Endothelial cell of umbilical vein (primary cell): Measurements from ENCODE around the gene FBXO34.

Source experiments
- EZH2 ChIP-seq: IDR thresholded peaks from 2 replicates; pipeline ENCODE4 v1.6.1; 2012; ENCODE audit warnings: borderline replicate concordance, low read depth, mild to moderate bottlenecking, moderate library complexity, low read length, inconsistent platforms; ENCODE audit not compliant: severe bottlenecking
- GATA2 ChIP-seq: IDR thresholded peaks from 2 replicates; pipeline ENCODE4 v1.7.0; 2011; ENCODE audit warnings: low read depth, mild to moderate bottlenecking, moderate library complexity, mixed read lengths, low read length; ENCODE audit not compliant: insufficient read length, insufficient read depth
- JUN ChIP-seq: IDR thresholded peaks from 2 replicates; pipeline ENCODE4 v1.6.1; 2011; ENCODE audit warnings: borderline replicate concordance, low read depth; ENCODE audit not compliant: insufficient read length, insufficient read depth
- MYC ChIP-seq: IDR thresholded peaks from one replicate; pipeline ENCODE4 v1.6.1; 2011; ENCODE audit warnings: mild to moderate bottlenecking, low read depth, low read length
- POLR2A ChIP-seq: IDR thresholded peaks from 2 replicates; pipeline ENCODE4 v1.6.1; 2012; ENCODE audit warnings: low read depth, mild to moderate bottlenecking, control low read depth, low read length
- POLR2AphosphoS5 ChIP-seq: IDR thresholded peaks from 2 replicates; pipeline ENCODE4 v1.6.1; 2012; ENCODE audit warnings: low read depth, mild to moderate bottlenecking, control low read depth, low read length, moderate library complexity; ENCODE audit not compliant: insufficient read depth
- TF ChIP-seq, protein P1 (sequence below), 2 donors: IDR thresholded peaks; 1 replicate in 1 of 2; 2 replicates in 1 of 2; pipeline ENCODE4 v1.5.1; 2011; ENCODE audit warnings: low read length in 2 of 2, mild to moderate bottlenecking in 2 of 2, moderate library complexity in 2 of 2, control low read depth in 1 of 2, inconsistent platforms in 1 of 2, low read depth in 1 of 2; ENCODE audit not compliant: insufficient read depth in 1 of 2; ENCODE audit errors: extremely low read depth in 1 of 2
- TF ChIP-seq, protein P2 (sequence below): IDR thresholded peaks from 2 replicates; pipeline ENCODE4 v1.6.1; 2011; ENCODE audit not compliant: insufficient read depth, insufficient read length

DNA sequence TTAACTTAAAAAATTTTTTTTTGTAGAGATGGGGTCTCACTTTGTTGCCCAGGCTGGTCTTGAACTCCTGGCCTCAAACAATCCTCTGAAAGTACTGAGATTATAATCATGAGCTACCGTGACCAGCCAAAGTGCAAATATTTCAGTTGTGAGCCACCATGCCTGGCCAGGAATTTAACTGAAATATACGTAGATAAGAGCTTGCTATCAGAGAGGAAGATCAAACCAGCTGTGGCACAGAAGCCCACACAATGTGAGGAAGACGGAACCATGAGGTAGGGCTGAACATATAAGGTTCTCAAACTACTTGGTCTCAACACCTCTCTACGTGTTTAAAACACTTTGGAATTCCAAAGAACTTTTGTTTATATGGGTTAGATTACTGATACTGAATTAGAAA, 111.3 kb downstream of the FBXO34 start:
- TF ChIP-seq, protein P1, sequence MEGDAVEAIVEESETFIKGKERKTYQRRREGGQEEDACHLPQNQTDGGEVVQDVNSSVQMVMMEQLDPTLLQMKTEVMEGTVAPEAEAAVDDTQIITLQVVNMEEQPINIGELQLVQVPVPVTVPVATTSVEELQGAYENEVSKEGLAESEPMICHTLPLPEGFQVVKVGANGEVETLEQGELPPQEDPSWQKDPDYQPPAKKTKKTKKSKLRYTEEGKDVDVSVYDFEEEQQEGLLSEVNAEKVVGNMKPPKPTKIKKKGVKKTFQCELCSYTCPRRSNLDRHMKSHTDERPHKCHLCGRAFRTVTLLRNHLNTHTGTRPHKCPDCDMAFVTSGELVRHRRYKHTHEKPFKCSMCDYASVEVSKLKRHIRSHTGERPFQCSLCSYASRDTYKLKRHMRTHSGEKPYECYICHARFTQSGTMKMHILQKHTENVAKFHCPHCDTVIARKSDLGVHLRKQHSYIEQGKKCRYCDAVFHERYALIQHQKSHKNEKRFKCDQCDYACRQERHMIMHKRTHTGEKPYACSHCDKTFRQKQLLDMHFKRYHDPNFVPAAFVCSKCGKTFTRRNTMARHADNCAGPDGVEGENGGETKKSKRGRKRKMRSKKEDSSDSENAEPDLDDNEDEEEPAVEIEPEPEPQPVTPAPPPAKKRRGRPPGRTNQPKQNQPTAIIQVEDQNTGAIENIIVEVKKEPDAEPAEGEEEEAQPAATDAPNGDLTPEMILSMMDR (IDR thresholded peaks at IDR 0.05; ENCODE audit: extremely low read depth in 1 of 2, insufficient read depth in 1 of 2, low read depth in 1 of 2, low read length in 2 of 2) = no peak
- TF ChIP-seq POLR2A = no peak
- TF ChIP-seq MYC = no peak
- no peak for TF ChIP-seq EZH2
- TF ChIP-seq, protein P2, sequence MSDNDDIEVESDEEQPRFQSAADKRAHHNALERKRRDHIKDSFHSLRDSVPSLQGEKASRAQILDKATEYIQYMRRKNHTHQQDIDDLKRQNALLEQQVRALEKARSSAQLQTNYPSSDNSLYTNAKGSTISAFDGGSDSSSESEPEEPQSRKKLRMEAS = no peak
- no peak for TF ChIP-seq GATA2
- no peak for TF ChIP-seq POLR2AphosphoS5
- TF ChIP-seq JUN = no peak
